Measurements from ENCODE around the gene CDKL4. TPM values are rescaled to one million over a fixed set of nuclear protein-coding genes. Genes with fewer than 3 reads are reported as not detected.

The CDKL4 gene
- total and polyA plus RNA-seq, 12 donors, result 0.16 to 3.9 (median 1.5) TPM

GRCh38 chr2:39153312-39153711, 90.5 kb downstream of the CDKL4 start:
- H3K4me3 ChIP-seq, result no peak overlapping the region
- H3K9me3 ChIP-seq (replicated peaks in 1 of 3), result no peaks in the 10 kb centered on the region
- no peak overlapping the region for H3K27ac ChIP-seq
- TF ChIP-seq CTCF (IDR thresholded peaks at IDR 0.05) (no peak), POLR2A (IDR thresholded peaks at IDR 0.05) (no peak)
- no peak for DNase-seq
- H3K36me3 ChIP-seq (replicated peaks in 1 of 2), result no peaks in the 10 kb centered on the region
- H3K4me1 ChIP-seq (replicated peaks in 1 of 2), result no peaks in the 10 kb centered on the region
- intact Hi-C loops (cut with DNase I), result no loop called here
- WGBS, 4 donors, result 90 to 100% (median 96%) methylated on average over 1 of the region's 1 CpG
- no peaks in the 10 kb centered on the region for H3K27me3 ChIP-seq

GRCh38 chr2:39152504-39152903, 91.3 kb downstream of the CDKL4 start:
- H3K4me1 ChIP-seq (replicated peaks in 1 of 2), result no peaks in the 10 kb centered on the region
- H3K27ac ChIP-seq, result no peak overlapping the region
- DNase-seq, result no peak
- no peaks in the 10 kb centered on the region for H3K9me3 ChIP-seq (replicated peaks in 1 of 3)
- 73 to 96% (median 82%) methylated on average over 2 of the region's 2 CpGs for WGBS, 4 donors
- no peak for TF ChIP-seq CTCF (IDR thresholded peaks at IDR 0.05)
- no peak for TF ChIP-seq POLR2A (IDR thresholded peaks at IDR 0.05)
- intact Hi-C loops (cut with DNase I), result no loop called here
- no peaks in the 10 kb centered on the region for H3K27me3 ChIP-seq
- H3K36me3 ChIP-seq (replicated peaks in 1 of 2), result no peaks in the 10 kb centered on the region
- H3K4me3 ChIP-seq, result no peak overlapping the region

GRCh38 chr2:39150890-39151497, 92.8 kb downstream of the CDKL4 start:
- DNase-seq, result no peak
- intact Hi-C loops (cut with DNase I), result no loop called here
- TF ChIP-seq CTCF (IDR thresholded peaks at IDR 0.05), result no peak
- no peak for TF ChIP-seq POLR2A (IDR thresholded peaks at IDR 0.05)
- Histone ChIP-seq H3K9me3 (replicated peaks in 1 of 3) (no peaks in the 10 kb centered on the region), H3K27ac (no peak overlapping the region), H3K27me3 (no peaks in the 10 kb centered on the region), H3K36me3 (replicated peaks in 1 of 2) (no peaks in the 10 kb centered on the region), H3K4me1 (replicated peaks in 1 of 2) (no peaks in the 10 kb centered on the region), H3K4me3 (no peak overlapping the region)
- WGBS, 4 donors, result 79 to 97% (median 83%) methylated on average over 5 to 9 of the region's 9 CpGs

- Histone ChIP-seq H3K4me1 (replicated peaks in 1 of 2) (no peaks in the 10 kb centered on the region), H3K4me3 (no peak overlapping the region), H3K27ac (no peak overlapping the region), H3K27me3 (no peaks in the 10 kb centered on the region), H3K36me3 (replicated peaks in 1 of 2) (no peaks in the 10 kb centered on the region), H3K9me3 (replicated peaks in 1 of 3) (no peaks in the 10 kb centered on the region)
- TF ChIP-seq POLR2A (IDR thresholded peaks at IDR 0.05) (no peak), CTCF (IDR thresholded peaks at IDR 0.05) (no peak)
- 92 to 97% (median 94%) methylated on average over 6 of the region's 6 CpGs for WGBS, 4 donors
- intact Hi-C loops (cut with DNase I), result no loop called here
- DNase-seq, result no peak
These were observed 93.6 kb downstream of the CDKL4 start for GRCh38 chr2:39150102-39150562.
